ENCODE measurements around the gene EIF3F.
"Not testable (repeated sequence)": the region's sequence is repeated elsewhere in the genome, so short reads cannot be mapped to it uniquely, and the experiment has no call there.

Gene EIF3F

GRCh38 chr11:7986768-7987559 is at the start of gene EIF3F:
EIF3F (plus strand) TSS chr11:7987337; CDS start chr11:7987353, 16 bp downstream.
- DNase-seq, result peak; percentile 99

- DNase-seq, result no peak
These were observed 46.0 kb upstream of the EIF3F start for GRCh38 chr11:7941146-7941545.

- no peak for DNase-seq
These were observed 45.5 kb upstream of the EIF3F start, which contains the start of gene OR10A3 for GRCh38 chr11:7941608-7942007. OR10A3 (minus strand) TSS chr11:7941708; CDS start chr11:7939520, 2,188 bp downstream.

GRCh38 chr11:7944123-7944522 is 43.0 kb upstream of the EIF3F start:
- no peak for DNase-seq

GRCh38 chr11:7949934-7950333 is 37.2 kb upstream of the EIF3F start:
- DNase-seq, result peak; percentile 13

- DNase-seq, result peak; percentile 86
These were observed 31.9 kb upstream of the EIF3F start for GRCh38 chr11:7955191-7955590.

- no peak for DNase-seq
These were observed 22.9 kb upstream of the EIF3F start for GRCh38 chr11:7964261-7964660.

- no peak for DNase-seq
These were observed 22.3 kb upstream of the EIF3F start for GRCh38 chr11:7964873-7965272.

- DNase-seq, result no peak
These were observed 21.8 kb upstream of the EIF3F start, which contains the start of gene NLRP10 for GRCh38 chr11:7965386-7965785. NLRP10 (minus strand) TSS chr11:7965447; CDS start chr11:7963495, 1,952 bp downstream.

GRCh38 chr11:7967097-7967496 is 20.0 kb upstream of the EIF3F start:
- DNase-seq, result no peak

GRCh38 chr11:7967826-7968225 is 19.3 kb upstream of the EIF3F start:
- no peak for DNase-seq

GRCh38 chr11:7968686-7969085 is 18.5 kb upstream of the EIF3F start:
- DNase-seq, result no peak

GRCh38 chr11:7969756-7970646 is 17.1 kb upstream of the EIF3F start:
- no peak for DNase-seq

GRCh38 chr11:7971846-7972245 is 15.3 kb upstream of the EIF3F start:
- DNase-seq, result no peak

- DNase-seq, result no peak
These were observed 14.1 kb upstream of the EIF3F start for GRCh38 chr11:7973011-7973410.

GRCh38 chr11:7974668-7975067 is 12.5 kb upstream of the EIF3F start:
- no peak for DNase-seq

GRCh38 chr11:7977232-7977917 is 9.8 kb upstream of the EIF3F start:
- no peak for DNase-seq

GRCh38 chr11:7981619-7982157 is 5.4 kb upstream of the EIF3F start:
- no peak for DNase-seq

- DNase-seq, result no peak
These were observed 4.5 kb upstream of the EIF3F start for GRCh38 chr11:7982582-7983119.

- DNase-seq, result no peak
These were observed 3.1 kb upstream of the EIF3F start for GRCh38 chr11:7983832-7984590.

GRCh38 chr11:7987560-7987883 is 385 bp downstream of the EIF3F start:
- DNase-seq, result not testable (repeated sequence)

Data from DMS53 (cell line).